ENCODE measurements around the gene SDF4.

Gene SDF4

DNA sequence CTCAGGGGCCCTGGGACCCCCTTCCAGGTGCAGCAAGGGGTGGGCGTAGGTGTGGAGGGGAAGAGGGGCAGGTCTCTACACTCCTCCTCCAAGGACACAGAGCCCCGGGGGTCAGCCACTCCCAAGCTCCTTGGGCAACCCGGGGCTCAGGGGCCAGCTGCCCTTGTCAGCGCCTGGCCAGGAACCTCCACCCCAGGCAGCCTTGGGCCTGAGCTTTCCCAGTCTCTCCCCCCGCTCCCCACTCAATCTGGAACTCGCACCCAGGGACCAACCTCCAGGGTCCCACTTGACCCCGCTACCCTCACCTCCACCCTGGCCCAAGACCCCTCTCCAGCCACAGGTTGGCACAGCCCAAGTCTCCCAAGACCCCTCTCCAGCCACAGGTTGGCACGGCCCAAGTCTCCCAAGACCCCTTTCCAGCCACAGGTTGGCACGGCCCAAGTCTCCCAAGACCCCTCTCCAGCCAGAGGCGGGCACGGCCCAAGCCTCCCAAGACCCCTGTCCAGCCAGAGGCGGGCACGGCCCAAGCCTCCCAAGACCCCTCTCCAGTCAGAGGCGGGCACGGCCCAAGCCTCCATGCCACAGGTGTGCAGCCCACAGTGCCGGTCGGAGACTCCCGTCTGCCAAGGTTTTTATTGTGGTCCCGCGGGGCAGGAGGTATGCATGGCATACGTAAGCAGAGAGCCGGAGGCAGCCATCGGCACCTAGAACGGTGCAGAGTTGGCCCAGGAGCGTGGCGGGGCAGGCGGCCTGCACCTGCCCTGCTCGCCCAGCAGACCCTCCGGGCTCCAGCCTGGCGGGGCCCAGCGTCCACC is 20.9 kb downstream of the SDF4 start:
- no peak for DNase-seq

GRCh38 chr1:1208713-1209433 is 22.9 kb downstream of the SDF4 start:
- no peak for DNase-seq

DNA sequence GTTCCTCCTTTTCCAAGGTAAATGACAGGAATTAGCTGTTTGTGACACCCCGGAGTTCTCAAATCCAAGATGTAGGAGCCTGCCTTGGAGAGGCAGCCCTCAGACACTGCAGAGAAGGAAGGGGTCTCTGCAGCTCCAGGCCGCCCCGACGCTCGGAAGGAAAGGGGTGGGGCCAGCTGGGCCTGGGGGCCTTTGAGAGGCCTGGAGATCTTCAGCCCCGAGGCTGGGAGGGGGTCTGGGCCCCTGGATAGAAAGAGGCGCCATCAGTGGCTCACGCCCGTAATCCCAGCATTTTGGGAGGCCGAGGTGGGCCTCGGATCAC is 24.3 kb downstream of the SDF4 start:
- DNase-seq: no peak

DNA sequence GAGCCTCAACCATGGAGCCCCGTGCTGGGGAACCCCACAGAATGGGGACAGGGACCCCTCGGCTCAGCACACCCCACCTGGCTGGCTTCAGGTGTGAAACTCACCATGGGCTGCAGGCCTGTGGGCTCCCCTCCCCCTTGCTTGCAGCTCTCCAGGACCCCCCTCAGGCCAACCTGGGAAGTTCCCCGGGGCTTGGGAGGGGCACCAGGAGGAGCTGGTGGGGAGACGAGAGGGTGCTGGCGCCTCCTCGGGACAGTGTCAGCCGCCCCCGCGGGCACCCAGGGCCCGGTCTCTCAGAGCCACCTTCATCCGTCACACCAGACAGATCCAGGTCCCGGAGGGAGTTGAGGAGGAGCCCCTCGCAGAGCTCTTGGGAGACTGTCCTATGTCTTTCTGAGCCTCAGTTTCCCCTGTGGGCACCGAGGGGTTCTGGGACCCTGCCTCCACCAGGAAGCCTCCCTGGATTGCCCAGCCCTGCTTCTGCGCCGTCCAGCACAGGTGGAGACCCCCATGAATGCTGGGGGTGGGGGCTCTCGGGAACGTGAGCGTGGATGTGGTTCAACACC is 24.8 kb downstream of the SDF4 start:
- DNase-seq: no peak

- no peak for DNase-seq
Observed at GRCh38 chr1:1206376-1206965, 25.3 kb downstream of the SDF4 start, which contains the start of gene TNFRSF18. Gene TNFRSF18, minus strand, starts transcription at chr1:1206592. Its CDS starts 21 bp downstream, at chr1:1206571.

DNA sequence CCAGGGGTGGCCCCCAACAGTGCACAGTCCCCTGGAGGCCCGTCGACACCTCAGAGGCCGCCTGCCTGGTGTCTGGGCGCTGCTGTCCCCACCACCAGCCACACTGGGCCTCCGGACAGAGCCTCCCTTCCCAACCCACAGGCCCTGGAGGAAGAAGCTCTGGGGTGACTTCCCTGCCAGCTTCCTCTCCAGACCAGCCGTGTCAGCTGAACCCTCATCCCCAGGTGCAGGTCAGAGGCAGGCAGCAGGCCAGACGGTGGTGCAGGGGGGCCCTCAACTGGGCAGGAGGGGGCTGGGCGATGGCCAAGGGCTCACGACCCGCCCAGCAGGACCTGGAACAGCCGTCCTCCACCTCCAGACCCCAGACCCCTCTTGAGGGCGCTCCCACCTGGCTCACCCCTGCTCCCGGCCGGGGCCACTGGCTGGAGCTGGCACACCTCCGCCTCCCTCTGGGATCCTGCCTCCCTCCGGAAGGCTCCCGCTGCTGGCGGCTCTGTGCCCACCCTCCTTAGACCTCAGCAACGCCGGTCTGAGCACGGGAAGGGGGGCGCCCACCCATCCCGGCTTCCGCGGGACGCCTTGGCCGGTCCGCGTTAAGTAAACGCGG is 25.9 kb downstream of the SDF4 start:
- no peak for DNase-seq

DNA sequence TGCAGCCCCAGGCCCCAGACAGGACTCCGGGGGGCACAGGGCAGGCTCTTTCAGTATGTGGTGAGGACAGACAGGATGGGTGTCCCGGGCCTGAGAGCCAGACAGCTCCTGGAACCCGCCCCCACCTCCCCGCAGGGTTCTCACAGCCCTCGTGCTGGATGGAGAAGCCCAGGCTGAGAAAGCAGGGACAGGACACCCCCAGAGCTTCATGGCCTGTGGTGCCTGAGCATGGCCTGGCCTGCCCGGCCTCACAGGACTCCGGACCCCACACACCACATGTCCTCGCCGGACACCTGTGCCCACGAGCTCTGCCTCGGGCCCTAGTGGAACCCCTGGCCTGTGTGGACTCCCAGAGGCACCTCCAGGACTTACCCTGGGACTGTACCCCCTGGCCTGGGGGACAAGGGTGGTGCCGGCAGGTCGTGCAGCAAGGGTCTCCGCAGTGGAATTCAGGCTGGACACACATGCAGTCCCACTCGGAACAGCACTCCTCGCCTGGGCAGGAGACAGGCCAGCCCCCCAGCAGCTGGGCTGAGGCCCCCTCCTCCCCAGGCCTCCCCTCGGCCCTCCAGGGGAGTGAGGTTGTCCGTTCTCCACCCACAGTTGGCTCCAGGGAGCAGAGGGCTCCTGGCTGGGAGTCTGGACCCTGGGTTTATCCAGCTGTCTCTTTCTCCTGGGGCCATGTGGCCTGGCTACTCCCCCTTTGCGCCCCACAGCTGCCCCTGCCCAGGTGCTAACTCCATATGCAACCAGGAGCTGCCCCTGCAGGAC is 26.6 kb downstream of the SDF4 start:
- DNase-seq: no peak

DNA sequence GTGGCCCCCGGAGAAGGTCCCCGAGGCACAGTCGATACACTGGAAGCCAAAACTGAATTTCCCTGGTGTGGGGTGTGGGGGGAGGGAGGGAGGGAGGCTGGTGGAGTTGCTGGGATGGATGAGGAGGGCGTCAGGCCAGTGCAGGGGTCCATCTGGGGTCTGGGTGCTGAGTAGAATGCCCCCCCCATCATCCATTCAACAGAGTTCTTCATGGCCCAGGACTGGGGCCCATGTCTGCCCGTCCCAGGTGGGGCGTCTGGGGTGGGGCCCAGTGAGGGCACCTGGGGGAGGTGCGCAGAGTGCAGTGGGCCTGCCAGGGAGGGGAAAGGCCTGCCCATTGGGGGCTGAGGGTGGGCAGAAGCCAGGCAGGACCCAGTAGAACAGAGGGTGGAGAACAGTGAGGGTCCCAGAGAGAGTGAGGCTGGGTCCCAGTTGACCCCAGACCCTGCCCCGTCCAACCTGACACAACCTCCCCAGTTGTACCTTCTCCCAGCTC is 27.3 kb downstream of the SDF4 start:
- no peak for DNase-seq

DNA sequence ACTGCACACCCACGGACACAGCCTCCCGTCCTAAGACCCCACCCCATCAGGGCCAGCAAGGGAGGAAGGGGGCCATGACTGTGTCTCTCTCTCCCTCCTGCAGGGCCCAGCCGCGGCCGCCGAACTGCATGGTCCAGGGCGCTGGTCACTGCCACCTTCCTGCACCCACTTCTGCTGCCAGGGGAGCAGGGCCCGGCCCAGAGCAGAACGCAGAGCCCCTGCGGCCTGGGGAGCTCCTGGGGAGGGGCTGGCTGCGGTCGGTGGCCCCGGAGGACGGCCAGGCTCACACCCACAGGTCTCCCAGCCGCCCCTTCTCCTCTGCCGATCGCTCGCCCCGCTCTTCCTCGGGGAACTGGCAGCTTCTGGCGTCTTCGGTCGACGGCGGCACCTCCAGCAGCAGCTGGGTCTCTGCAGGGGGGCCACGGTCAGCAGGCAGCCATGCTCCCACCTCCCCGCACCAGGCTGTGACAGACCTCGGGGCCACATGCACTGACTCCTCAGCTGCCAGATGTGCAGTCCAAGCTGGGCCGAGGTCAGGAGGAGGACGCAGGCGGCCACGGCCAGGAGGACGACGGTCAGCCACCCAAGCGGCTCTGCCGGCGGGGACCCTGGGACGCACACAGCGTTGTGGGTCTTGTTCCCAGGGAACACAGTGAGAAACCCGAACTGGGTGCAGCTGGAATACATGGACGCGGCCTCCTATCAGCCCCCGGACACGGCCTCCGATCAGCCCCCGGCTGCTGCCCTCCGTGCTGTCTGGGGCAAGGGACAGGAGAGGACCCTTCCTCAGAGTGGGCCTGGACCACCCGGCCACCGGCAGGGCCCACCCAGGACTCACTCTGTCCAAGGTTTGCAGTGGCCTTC is 28.0 kb downstream of the SDF4 start:
- DNase-seq: no peak

DNA sequence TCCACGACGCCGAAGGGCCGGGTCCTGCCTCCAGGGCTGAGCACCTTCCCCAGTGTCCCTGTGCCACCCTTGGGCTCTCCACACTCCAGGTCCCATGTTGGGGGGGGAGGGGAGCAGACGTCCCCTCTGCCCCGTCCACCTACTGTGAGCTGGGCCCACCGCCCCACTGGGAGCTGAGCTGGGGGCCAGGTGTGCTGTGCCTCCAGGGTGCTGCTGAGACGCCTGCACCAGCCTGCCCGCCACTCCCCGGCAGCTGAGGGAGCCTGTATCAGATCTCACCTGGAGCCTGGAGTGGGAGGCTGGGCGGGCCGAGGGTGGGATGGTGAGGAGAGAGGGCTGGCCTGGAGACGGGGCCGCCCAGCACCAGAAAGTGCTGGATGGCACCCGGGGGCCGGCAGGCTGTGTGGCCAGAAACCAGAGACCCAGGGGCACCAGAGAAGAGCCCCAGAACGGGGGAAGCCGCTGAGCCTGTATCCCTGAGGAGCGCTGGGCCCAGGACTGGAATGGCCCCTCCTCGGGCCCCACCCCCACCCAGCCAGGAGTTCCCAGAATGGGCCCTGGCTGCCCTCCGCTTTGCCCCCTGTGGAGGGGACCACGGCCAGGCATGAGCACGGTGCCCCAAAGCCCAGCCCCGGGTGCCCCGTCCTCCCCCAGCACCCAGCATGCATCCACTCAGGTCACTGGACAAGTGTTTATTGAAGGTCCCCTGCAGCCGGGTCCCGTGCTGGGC is 28.8 kb downstream of the SDF4 start:
- no peak for DNase-seq

- peak; percentile 27 for DNase-seq
Observed at GRCh38 chr1:1200876-1201810, 30.7 kb downstream of the SDF4 start.

DNA sequence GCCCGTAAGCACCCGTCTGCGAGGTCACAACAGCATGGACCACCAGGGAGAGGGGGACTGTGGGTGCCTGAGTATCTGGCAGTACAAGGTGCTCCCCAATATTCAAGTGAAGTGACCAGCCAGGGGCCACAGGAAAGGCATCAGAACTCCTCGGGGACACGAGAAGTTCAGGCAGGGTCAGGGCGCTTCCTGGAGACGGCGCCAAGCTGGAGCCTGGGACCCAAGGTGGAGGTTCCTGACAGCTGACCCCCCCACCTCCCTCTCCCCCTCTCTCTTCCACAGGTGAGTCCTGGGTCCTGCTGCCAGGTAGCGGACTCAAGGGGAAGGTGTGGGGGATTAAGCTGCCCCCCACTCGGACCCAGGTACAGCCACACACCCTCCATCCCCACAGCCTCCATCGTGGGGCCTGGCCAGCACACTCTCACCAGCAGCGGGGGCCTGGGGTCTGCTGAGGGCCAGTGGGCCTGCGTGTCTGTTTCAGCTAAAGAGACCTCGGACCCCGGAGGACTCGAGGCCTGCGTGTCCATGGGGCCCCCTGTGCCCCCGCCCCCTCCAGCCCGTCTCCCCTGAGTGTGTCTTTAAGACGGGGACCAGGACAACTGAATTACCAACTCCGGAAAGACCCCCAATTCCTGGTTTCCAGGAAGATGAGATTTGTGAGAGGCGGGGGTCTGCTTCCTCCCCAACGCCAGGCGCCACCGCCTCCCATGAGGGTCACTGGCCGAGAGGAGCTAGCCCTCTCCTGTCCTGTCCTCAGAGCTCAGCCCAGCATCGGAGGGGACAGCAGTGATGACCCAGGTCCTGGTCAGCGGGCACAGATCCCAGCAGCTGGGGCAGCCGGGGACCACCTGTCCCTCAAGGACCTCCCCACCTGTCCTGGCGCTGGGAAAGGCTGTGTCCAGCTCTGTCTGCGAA is 31.6 kb downstream of the SDF4 start:
- no peak for DNase-seq

GRCh38 chr1:1199141-1199960 is 32.5 kb downstream of the SDF4 start:
- DNase-seq: no peak

- DNase-seq: no peak
Observed at GRCh38 chr1:1198423-1199140, 33.2 kb downstream of the SDF4 start.

- DNase-seq: no peak
Observed at GRCh38 chr1:1197551-1198422, 34.0 kb downstream of the SDF4 start.

- DNase-seq: no peak
Observed at GRCh38 chr1:1197188-1197500, 34.7 kb downstream of the SDF4 start.

Data from COR-L47 (cell line).